HG03108 (cell line): ENCODE results near the gene CPN1.
"Not testable (repeated sequence)": the region's sequence is repeated elsewhere in the genome, so short reads cannot be mapped to it uniquely, and the experiment has no call there.

Source experiments
- ATAC-seq: cut with Tn5 transposase; IDR thresholded peaks from one replicate; pipeline ENCODE4 v1.9.1; 2021; ENCODE audit warnings: moderate library complexity; ENCODE audit not compliant: unreplicated experiment

CPN1 gene

DNA sequence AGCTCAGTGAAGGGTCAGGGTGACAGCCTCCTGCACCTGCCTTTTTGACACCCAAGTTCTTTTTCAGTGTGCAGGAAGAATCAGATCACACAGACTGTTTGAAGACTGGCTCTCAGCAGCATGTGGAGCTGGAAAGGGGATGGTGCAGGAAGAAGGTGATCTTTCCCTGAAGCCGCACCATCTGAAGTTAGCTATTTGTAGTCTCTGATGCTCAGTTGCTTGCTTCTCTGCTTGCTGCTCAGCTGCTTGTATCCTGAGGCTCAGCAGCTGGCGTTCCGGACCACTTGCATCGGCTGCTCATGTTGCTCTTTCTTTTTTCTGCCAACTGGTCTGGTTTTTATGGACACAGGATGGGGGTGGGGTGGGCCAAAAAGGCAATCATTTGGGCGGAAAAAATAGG is 56.1 kb downstream of the CPN1 start:
- ATAC-seq: no peak

DNA sequence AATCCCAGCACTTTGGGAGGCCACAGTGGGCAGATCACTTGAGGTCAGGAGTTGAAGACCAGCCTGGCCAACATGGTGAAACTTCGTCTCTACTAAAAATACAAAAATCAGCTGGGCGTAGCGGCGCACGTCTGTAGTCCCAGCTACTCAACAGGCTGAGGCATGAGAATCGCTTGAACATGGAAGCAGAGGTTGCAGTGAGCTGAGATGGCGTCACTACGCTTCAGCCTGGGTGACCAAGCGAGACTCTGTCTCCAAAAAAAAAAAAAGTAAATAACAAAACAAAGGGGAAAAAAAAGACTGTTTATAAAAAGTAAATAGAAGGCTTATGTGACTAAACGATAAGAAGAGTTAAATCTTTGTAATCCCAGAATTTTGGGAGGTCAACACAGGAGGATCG is 56.9 kb downstream of the CPN1 start:
- no peak for ATAC-seq

DNA sequence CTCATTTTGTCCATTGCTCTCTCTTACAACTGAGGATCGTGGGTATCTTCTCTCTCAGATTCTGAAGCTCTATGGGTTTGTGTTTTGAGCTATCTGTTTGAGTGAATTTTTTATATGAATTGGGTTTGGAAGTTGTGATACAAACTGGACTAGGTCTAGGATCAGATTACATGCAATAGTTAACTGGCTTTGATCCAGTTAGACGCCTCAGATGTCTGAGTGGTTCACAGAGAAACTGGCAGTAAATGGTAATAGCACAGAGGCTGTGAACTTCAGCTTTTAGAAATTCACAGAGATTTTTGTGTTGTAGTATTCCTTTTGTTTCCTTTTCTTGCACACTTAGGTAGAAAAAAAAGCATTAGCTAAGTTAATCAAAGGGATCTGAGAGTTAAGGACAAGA is 59.3 kb downstream of the CPN1 start:
- ATAC-seq: no peak

DNA sequence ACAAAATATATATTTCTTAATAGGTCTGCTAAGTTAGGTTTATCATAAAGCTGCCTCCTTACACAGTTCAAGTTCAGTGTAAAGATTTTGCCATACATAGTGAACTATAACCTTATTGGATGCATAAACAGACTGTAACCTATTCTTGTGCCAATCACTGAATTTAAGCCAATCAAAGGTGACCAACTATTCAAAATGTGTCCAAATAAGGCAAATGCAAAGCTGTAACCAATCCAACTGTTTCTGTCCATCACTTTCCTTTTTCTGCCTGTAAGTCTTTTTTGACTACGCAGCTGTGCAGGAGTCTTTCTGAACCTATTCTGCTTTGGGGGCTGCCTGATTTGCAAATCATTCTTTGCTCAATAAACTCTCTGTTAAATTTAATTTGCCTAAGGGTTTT is 60.3 kb downstream of the CPN1 start:
- ATAC-seq: no peak

DNA sequence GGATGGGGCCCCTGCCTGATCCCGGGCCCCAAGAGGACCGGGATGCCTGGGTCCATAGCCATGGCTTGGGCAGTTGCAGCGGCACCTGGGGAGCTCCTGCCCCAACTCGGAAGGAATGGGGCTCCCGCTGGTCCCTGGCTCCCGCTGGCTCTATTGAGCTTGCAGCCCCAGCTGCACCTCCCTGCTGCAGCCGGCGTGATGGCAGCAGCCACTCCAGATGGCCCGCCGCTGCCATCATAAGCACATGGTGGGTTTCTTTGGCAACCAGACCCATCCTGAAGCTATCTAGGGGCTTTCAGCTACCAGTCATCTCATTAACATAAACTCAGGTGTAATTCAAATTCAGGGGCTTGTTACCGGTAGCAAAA is 60.8 kb downstream of the CPN1 start:
- no peak for ATAC-seq

DNA sequence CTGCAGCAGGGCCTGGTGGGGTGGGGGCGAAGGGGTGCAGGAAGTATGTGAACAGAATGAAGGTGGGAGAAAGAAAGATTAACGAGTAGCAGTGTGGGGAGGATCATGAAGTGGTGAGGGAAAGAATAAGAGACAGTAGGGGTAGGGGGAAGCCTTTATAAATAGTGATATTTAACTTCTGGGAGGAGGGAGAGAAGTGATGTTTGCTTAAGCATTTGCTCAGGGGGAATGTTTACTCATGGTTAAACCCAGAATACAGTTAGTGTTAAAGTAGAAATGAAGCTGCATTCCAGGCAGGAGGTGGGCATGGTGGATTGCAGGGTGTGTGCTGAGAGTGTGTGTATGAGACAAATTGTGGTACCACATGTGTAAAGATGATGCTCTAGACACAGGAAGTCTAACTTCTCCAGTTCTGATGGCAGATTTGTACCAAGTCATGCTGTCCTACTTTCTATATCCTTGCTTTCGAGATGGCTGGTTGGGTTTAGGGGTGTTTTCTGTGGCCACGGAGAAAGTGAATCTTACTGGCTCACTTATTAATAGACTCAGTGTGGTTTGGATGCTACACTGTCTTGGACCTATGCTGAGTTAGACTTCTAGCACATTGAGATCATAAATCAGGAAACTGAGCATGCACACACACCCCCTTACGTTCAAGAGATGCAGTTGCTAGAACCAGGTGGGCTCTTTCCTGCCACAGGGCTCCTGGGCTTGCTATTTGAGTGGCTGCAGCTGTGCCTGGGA is 61.4 kb downstream of the CPN1 start:
- ATAC-seq: peak; percentile 74

DNA sequence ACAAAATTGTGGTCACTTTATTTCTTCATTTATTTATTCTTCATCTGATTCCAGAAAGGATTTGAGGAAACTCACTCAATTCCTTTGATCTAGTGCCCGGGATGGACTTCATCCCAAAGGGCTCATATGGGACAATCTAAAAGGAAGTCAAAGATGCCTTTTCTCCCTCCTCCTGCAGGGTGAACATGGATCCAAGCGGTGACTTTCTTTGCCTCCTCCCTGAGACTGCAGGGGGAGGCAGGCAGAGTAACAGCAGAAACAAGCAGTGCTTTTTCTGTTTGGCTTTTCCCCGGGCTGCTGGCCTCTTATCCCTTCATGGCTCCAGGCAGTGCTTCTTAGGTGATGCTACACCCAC is 61.9 kb downstream of the CPN1 start:
- ATAC-seq: no peak

DNA sequence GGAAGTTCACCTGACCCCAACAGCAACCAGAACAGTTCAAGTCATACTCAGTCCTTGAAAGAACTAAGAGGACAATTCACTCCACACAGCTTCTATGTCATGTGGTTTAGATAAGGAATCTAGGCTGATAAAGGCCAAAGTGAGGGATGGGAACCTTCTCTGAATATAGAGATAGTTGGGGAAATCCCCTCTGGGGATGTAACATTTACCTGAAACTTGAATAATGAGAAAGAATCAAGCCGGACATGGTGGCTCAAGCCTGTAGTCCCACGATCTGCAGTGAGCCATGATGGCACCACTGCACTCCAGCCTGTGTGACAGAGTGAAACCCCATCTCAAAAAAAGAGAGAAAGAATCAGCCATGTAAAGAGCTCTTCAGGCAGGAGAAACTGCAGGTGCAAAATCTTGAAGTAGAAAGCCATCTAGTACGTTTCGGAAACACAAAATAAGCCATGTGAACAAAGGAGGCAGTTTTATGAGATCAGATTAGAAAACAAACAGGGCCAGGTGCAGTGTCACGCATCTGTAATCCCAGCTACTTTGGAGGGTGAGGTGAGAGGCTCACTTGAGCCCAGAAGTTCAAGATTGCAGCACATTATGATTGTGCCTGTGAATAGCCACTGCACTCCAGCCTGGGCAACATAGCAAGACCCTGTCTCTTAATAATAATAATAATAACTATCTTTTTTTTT is 67.5 kb downstream of the CPN1 start:
- peak; percentile 74 for ATAC-seq

DNA sequence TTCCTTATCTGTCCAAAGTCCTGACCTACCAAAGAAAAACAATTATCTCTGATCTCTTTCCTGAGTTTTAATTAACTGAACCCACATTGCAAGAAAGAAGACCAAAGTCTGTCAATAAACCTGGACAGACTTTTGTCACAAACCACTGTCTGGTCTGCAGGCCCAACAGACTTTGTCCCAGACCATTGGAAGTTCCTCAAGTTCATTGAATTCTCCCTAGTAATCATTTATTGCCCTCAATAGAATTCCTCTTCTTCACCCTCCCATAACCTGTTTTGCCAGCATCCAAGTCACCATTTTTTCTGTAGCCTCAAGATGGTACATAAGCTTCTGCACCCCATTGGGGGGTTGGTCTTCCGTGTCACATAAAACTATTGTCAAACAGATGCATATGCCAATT is 68.0 kb downstream of the CPN1 start:
- no peak for ATAC-seq

DNA sequence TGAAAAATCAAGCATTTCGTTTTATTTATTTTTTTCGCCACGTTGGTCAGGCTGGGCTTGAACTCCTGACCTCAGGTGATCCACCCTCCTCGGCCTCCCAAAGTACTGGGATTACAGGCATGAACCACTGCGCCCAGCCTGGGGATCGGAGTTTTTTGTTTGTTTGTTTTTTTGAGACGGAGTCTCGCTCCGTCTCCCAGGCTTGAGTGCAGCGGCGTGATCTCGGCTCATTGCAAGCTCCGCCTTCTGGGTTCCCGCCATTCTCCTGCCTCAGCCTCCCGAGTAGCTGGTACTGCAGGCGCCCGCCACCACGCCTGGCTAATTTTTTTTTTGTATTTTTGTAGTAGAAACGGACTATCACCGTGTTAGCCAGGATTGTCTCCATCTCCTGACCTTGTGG is 69.8 kb downstream of the CPN1 start:
- not testable (repeated sequence) for ATAC-seq

DNA sequence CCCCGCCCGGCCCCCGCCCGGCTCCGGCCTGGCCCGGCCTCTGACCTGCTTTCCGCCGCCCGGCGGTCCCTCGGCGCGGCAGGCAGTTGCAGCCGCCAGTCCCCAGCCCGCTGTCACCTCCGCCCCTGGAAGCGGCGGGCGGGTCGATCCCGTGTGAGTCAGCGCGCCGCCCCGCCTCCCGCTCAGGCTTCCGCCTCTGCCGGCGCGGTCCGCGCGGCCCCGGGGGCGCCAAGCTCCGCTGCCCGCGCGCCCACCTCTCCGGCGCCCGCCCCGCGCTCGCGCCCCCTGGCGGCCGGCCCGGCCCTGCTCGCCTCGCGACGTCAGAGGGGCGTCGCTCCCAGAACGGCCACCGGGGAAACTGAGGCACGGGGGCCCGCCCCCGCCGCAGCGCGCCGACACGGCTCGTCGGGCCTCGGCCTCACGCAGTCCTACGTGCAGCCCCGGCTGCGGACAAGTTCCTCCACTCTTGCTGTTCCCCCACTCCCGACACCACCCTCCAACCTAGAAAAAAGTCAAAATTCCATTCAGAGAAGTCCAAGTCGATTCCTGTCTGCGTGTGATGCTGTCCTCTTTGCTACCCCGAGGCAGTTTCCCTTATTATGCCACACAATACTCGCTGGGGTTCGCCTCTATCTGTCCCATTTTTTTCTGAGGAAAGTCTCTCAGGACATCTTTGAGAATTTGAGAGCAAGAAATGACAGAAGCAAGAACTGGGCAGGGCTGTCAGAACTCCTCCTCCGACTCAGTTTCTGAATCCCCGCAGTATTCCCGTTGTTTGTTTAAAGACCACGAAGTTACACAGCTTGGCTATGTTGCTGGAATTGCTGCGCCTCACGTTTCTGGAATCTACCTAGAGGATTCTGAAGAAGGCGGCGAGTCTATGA is 71.6 kb downstream of the CPN1 start, which contains the start of gene DNMBP:
DNMBP (minus strand) TSS at position 155 of the 884 bp plus-strand sequence. CDS start 37,823 bp downstream, outside the sequence.
- ATAC-seq: peak; percentile 62

DNA sequence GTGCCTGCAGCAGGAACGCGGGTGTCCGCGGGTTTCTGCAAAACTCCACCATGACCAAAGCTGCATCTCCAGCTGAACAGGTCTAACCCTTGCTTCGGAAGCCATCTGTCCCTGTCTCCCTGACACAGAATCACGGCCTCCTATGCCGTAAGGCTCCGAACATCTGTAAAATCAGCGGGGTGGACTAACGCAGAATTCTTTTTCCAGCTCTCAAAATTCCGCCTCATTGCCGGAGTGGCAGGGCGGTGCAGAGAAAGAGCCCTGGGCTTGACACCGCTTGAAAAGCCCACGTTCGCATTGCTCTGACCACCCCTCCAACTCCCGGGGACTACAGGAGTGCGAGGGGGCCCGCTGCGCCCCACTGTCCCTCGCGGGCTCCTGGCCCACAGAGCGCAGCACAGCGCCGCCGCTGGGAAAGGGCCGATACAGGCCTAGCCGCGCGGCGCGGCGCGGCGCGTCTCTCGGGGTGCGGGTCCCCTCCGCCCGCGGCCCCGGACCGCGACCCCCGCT is 72.3 kb downstream of the CPN1 start:
- ATAC-seq: peak; percentile 43

DNA sequence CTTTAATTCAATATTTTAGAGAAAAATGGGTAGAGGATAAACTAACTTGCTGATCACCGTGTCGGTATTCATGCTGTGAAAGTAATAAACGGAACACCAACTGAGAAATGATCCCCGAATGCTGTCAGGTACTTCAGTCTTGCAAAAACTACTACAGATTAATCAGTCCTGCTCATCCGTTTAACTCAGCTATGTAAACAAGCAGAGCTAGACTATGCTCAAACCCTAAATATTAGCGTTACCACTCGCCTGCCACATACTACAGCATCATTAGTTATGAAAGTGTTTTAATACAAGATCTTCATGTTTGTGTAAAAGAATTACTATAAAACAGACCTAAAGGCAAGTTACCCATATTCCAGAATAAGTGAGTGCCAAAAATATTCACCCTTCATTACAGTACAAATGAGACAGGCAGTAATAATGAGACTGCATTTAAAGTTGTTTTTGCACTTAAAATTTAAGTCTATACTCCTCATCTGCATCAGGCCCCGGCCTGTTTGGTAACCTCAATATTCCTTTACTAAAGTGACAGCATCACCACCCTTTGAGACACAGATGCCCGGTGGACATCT is 72.9 kb downstream of the CPN1 start:
- no peak for ATAC-seq

DNA sequence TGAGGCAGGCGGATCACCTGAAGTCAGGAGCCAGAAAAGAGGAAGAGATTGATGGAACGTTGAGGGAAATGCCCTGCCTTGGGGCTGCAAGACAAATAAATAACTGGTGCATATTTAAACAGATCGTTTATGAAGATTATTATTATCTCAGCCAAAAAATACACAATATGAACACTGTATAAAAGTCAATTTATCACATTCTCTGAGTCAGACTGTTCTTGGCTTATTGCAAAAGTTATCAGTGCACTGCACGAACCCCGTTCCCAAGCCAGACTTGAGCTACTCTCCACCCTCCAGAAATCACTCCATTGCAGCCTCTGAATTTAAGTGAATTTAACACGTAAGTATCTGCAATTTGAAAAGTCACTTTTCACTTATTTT is 73.5 kb downstream of the CPN1 start:
- no peak for ATAC-seq

DNA sequence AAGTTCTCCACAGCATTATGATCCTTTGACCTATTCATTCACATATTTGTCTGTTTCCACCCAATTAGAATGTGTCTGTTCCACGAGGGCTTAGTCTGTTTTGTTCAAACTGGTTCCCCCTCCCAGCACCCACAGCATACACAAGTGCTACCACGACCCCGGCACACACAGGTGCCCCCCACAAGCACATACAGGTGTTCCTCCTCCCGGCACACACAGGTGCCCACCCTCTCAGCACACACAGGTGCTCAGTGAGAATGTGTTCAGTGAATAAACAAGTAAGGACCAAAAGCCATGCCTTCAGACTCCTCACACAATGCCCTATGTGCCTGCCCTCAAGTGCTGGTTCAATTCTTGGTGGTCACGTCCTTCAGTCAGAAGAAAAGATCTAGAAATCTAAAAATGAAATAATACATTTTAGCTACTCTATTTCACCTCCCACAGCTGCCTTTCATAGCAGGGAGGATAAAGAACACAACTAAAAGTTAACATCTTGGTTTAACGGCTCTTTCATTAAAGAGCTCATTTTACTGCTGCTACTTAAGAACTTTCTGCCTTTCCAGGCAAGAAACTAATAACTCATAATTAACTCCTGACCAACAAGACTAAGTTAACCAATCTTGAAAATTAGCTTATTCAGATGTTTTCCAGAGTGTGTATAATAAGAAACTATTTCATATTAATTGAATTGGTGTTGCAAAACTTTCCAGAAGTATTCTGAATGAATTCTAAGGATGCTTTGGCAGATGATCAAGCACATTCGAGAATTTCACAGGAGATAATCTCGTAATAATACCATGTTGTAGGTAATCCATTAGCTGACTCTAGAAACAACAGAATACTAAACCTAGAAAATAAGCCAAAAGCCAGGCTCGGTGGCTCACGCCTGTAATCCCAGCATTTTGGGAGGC is 74.2 kb downstream of the CPN1 start:
- ATAC-seq: no peak

DNA sequence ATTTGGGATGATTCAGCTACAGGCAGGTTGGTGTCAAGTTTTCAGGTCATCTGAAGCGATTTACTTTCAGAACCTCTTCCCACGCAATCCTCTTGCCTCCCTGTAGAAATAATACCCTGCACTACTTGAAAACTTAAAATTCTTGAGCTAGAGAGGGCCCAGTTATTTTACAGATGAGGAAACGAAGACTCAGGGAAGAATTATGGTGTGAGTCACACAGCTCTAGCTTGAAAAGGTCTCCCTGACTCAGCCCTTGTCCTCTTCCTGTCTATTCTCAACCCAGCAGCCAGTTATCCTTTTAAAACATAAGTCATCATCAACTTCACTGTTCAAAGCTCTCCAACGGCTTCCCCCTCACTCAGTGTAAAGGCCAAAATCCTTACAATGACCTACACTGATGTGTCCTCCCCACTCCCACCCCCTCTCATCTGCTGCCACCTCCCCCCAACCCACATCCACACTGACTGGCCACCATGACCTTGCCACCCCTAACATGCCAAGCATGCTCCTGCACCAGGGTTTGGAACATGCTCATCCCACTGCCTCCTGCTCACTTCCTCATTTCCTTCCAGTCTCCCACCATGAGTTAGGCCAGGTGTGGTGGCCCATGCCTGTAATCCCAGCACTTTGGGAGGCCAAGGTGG is 75.3 kb downstream of the CPN1 start:
- ATAC-seq: no peak

DNA sequence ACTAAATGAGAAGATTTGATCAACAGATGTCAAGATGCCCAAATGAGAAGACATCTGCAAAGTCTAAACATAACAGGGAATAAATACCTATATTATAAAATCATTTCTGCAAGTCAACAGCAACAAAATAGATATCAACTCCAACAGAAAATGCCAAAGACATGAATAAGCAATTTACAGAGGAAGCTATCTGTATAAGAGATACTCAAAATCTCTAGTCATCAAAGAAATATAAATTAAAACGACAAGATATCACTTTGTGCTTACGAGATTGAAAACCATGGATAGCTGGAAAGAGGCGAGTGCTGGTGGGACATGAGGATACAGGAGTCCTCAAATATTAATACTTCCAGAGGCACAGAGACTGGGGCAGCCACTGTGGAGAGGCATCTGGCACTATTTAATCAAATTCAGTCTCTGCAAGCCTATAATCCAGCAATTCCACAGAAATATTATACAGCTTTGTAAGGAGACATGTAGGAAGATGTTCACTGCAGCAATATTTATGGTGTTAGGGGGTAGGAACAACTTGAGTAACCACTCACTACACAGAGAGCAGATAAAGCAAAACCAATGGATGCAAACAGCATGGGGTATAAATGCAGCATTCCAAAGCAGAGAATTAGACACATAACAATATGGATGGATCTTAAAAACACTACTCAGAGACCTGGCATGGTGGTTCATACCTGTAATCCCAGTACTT is 76.7 kb downstream of the CPN1 start:
- no peak for ATAC-seq

DNA sequence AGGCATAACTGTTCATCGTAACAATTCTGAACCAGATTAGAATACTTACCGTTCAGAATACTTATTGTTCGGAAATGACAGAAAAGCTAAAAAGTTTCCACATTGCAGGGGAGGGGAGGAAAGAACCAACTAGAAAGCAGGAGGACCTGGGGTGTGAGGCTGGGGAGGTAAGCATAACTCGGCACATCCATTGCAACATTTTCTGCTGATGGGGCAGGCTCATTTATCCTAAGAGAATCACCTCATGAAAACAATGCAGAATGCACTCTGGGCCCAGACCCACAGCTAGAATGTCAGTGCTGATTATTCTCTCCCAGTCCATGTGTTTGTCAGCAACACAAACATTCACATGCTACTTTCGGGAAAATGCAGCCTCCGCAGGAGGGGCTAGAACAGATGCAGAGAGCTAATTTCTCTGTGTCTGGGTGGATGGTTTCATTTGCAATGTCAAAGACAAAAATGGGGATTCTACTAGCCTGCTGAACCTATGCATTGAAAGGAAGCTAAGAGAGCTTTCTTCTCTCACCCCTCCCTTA is 81.5 kb downstream of the CPN1 start:
- no peak for ATAC-seq
